Activated CD4-positive, alpha-beta T cell treated with anti-CD3 and anti-CD28 coated beads, Interleukin-2, amount 50 U/mL, for 4 hours (primary cell): ENCODE data around the gene AEBP1.

Source experiments
- DNase-seq, 2 experiments: peaks; one replicate each; pipeline ENCODE4 v3.0.0-alpha.2; 2020

Gene AEBP1

GRCh38 chr7:44103923-44104859 is at the start of gene AEBP1:
Gene AEBP1 (plus strand): TSS chr7:44104345. CDS start chr7:44104666, 321 bp downstream.
- DNase-seq, result no peak

- DNase-seq, result no peak
Observed at GRCh38 chr7:44056681-44057080, 47.5 kb upstream of the AEBP1 start.

- no peak for DNase-seq
Observed at GRCh38 chr7:44057181-44057848, 46.8 kb upstream of the AEBP1 start.

GRCh38 chr7:44057849-44058758 is 46.0 kb upstream of the AEBP1 start:
- DNase-seq, result no peak

GRCh38 chr7:44058759-44059218 is 45.4 kb upstream of the AEBP1 start:
- no peak for DNase-seq

GRCh38 chr7:44059219-44060090 is 44.7 kb upstream of the AEBP1 start:
- no peak for DNase-seq

- DNase-seq, result no peak
Observed at GRCh38 chr7:44060091-44060947, 43.8 kb upstream of the AEBP1 start.

- no peak for DNase-seq
Observed at GRCh38 chr7:44060948-44061644, 43.0 kb upstream of the AEBP1 start.

- DNase-seq, result no peak
Observed at GRCh38 chr7:44061645-44062179, 42.4 kb upstream of the AEBP1 start.

GRCh38 chr7:44062180-44062902 is 41.8 kb upstream of the AEBP1 start:
- no peak for DNase-seq

- no peak for DNase-seq
Observed at GRCh38 chr7:44062903-44063295, 41.2 kb upstream of the AEBP1 start.

- no peak for DNase-seq
Observed at GRCh38 chr7:44063547-44063893, 40.6 kb upstream of the AEBP1 start.

GRCh38 chr7:44063894-44064651 is 40.1 kb upstream of the AEBP1 start:
- DNase-seq, result no peak

GRCh38 chr7:44064791-44065430 is 39.2 kb upstream of the AEBP1 start:
- DNase-seq, result no peak

- no peak for DNase-seq
Observed at GRCh38 chr7:44065431-44066110, 38.6 kb upstream of the AEBP1 start, which contains the start of gene PGAM2. Gene PGAM2 (minus strand): TSS chr7:44065567. CDS start chr7:44065529, 38 bp downstream.

- DNase-seq, result no peak
Observed at GRCh38 chr7:44066111-44066460, 38.1 kb upstream of the AEBP1 start.

GRCh38 chr7:44066494-44067063 is 37.6 kb upstream of the AEBP1 start:
- no peak for DNase-seq
